Coronary artery (tissue), 2 donors: ENCODE data around the gene G3BP2.

Experiments used
- DNase-seq: peaks from one replicate; pipeline ENCODE4 v3.0.0-alpha.2; 2017; ENCODE audit warnings: low spot score
- H3K27ac ChIP-seq, 2 donors: fragments of 200-600 bp; sonication (generic); one replicate each; pipeline ENCODE4 v1.5.1; 2016 to 2019
- H3K4me3 ChIP-seq: fragments of 200-600 bp; sonication (generic); 2 replicates; pipeline ENCODE4 v1.5.1; 2016; ENCODE audit warnings: mild to moderate bottlenecking, moderate library complexity
- TF ChIP-seq, protein P1 (sequence below): fragments of 200-600 bp; sonication (generic); IDR thresholded peaks from one replicate; pipeline ENCODE4 v1.5.1; 2019; ENCODE audit warnings: antibody characterized with exemption

G3BP2 gene

DNA sequence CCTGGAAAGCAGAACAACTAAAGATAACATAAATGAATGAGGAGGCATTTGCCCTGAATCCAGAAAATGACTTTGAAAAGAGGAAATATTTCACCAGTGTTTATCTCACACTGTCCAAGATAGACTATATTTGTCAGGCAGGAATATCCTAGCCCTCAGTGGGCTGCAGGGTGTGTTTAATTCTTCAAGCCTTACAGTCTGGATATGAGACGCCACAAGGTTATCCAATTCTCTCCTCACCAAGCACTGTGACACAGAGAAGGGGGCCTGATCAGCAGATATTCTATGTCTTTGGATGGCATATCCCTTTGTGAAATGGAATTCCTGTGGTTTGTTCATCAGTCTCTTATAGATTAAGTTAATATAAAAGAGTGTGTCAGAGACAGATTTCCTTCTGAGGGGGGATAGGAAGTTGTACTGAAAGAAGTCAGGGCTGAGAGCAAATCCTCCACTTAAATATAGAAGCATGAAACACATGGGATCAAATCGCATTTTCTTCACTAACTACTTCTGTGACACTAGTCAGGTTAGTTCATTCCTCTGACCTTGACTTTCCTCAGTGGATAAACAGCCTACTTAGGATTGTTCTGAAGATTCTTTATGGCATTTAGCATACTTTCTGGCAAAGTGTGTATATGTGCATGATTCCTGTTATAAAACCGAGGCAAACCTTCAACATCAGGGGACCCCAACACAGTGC lies 6.8 kb upstream of the G3BP2 start:
- DNase-seq = no peak
- no peak overlapping the region for H3K27ac ChIP-seq
- no peak overlapping the region for H3K4me3 ChIP-seq
- TF ChIP-seq, protein P1, sequence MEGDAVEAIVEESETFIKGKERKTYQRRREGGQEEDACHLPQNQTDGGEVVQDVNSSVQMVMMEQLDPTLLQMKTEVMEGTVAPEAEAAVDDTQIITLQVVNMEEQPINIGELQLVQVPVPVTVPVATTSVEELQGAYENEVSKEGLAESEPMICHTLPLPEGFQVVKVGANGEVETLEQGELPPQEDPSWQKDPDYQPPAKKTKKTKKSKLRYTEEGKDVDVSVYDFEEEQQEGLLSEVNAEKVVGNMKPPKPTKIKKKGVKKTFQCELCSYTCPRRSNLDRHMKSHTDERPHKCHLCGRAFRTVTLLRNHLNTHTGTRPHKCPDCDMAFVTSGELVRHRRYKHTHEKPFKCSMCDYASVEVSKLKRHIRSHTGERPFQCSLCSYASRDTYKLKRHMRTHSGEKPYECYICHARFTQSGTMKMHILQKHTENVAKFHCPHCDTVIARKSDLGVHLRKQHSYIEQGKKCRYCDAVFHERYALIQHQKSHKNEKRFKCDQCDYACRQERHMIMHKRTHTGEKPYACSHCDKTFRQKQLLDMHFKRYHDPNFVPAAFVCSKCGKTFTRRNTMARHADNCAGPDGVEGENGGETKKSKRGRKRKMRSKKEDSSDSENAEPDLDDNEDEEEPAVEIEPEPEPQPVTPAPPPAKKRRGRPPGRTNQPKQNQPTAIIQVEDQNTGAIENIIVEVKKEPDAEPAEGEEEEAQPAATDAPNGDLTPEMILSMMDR = no peak

DNA sequence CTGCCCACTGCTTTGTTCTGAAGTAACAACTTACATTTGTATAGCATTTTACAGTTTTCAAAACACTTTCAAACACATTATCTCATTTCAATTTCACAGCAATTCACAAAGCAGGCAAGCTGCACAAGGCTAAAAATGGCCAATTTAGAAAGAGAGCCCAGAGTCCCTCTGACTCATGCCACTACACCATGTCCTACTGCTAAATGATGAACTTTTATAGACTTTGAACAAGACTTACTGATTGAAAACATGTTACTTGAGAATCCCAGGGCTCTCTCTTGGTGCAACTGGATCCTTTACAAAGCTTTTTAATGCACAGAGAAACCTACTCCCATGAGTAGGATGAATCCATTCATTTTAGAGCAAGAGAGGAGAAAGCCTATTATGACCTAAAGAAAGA lies 5.8 kb upstream of the G3BP2 start:
- TF ChIP-seq, protein P1 = no peak
- H3K4me3 ChIP-seq = no peak overlapping the region
- no peak for DNase-seq
- no peak overlapping the region for H3K27ac ChIP-seq

DNA sequence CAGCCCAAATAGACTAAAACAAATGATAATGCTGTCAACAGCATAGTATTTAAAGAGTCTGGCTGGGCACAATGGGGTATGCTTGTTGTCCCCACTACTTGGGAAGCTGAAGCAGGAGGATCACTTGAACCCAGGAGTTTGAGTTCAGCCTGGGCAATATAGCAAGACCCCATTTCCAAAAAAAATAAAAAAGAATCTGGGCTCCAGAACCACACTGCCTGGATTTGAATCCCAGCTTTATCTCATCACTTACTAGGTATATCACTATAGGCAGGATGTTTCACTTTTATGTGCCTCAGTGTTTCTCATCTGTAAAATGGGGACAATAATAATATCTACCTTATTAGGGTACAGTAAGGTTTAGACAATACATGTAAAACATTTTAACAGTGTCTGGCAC lies 5.3 kb upstream of the G3BP2 start:
- no peak overlapping the region for H3K4me3 ChIP-seq
- TF ChIP-seq, protein P1 = no peak
- no peak for DNase-seq
- H3K27ac ChIP-seq = no peak overlapping the region

DNA sequence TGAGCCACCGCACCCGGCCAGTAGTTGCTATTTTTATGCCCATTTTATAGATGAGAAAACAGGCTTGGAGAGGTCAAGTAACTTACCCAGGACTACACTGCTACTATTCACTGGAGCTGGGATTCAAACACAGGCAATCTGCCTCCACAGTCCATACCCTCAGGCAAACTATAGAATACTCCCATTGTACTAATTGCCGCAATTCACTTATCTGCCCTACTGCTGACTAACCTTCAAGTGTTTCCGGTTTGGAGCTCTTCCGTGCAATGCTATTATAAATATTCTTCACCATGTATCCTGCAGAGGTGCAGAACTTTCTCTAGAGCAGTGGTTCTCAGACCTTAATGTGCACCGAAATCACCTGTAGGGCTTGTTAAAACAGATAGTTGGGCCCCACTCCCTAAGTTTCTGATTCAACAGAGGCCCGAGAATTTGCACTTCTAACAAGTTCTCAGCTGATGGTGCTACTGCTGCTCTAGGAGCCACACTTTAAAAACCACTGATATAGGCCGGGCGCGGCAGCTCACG lies 1.9 kb upstream of the G3BP2 start:
- DNase-seq = no peak
- Histone ChIP-seq H3K4me3 (no peak overlapping the region), H3K27ac (no peak overlapping the region)
- TF ChIP-seq, protein P1 = no peak

DNA sequence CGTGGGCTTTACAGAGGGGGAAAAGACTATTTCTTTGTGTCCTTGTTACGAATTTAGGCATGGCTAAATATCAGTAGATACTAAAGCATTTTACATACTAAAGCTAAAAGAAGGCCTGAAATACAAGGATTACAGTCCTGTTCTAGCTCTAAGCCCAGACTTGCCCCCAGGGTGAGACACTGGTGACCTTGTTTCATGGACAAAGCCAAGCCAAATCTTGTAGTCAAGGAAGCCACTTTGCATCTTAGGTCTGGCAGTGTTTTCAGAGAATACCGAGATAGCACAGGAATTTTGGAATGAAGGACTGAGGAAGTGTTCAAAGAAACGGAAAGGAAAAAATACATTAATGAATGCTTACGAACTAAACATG lies 733 bp upstream of the G3BP2 start:
- Histone ChIP-seq H3K27ac (peak overlapping the region; percentile 95 to 99), H3K4me3 (peak overlapping the region; percentile 94)
- TF ChIP-seq, protein P1 = no peak
- DNase-seq = no peak

DNA sequence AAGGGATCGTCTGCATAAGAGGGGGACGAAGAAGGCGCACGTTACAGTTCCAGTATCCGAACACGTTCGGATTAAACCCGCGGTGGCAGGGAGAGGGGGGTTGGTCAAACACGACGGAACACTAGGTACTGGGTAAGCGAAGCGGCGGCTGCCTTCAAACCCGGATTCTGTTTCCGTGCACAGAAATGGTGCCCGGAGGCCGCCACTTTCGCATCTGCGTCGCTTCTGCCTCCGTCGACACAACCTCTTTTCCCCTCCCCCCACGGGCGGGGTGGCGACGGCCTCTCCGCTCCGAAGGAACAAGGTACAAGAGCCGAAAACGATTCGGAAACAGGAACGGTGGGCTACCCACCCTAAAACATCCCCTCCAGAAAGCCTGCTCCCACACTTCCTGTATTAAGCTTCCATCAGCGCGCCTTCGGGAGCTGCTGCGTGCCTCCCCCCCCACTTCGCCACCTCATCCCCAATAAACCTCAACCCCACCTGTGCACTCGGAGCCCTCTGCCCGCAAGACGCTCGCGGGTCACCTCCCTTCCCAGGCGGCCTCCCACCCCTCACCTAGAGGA lies 667 bp downstream of the G3BP2 start:
- Histone ChIP-seq H3K4me3 (peak overlapping the region; percentile 94), H3K27ac (peak overlapping the region; percentile 95 to 99)
- peak; percentile 79 for DNase-seq
- TF ChIP-seq, protein P1 = no peak
